Psoas muscle (tissue), 8 donors: ENCODE measurements around the gene PEX12. TPM values are rescaled to one million over a fixed set of nuclear protein-coding genes. Genes with fewer than 3 reads are reported as not detected.

Experiments
- ATAC-seq, 4 donors: fragments of 200-7000 bp; cut with Tn5 transposase; one replicate each; pipeline ENCODE4 v1.9.1; 2020; ENCODE audit warnings: moderate library complexity in 3 of 4, mild to moderate bottlenecking in 2 of 4
- DNase-seq, 2 donors: peaks; one replicate each; pipeline ENCODE4 v3.0.0-alpha.2; 2020
- H3K27ac ChIP-seq: fragments of 200-600 bp; one replicate; pipeline ENCODE4 v1.8.0; 2022
- H3K27me3 ChIP-seq, 3 donors: fragments of 200-600 bp in 1 of 3; one replicate each; pipeline versions ENCODE4 v1.6.1 to v1.8.0; 2013 to 2022; ENCODE audit warnings: low read length in 2 of 3, mild to moderate bottlenecking in 2 of 3, moderate library complexity in 1 of 3; ENCODE audit not compliant: insufficient read depth in 3 of 3
- H3K36me3 ChIP-seq, 2 donors: fragments of 200-600 bp in 1 of 2; one replicate each; pipeline versions ENCODE4 v1.6.1 to v1.8.0; 2013 to 2022; ENCODE audit warnings: low read depth in 1 of 2, mild to moderate bottlenecking in 1 of 2, moderate library complexity in 1 of 2; ENCODE audit not compliant: insufficient read depth in 1 of 2
- H3K4me1 ChIP-seq: fragments of 200-600 bp; one replicate; pipeline ENCODE4 v1.8.0; 2022
- H3K4me3 ChIP-seq: fragments of 200-600 bp; one replicate; pipeline ENCODE4 v1.8.0; 2022; ENCODE audit warnings: mild to moderate bottlenecking
- H3K9me3 ChIP-seq: fragments of 200-600 bp; one replicate; pipeline ENCODE4 v1.8.0; 2022
- CTCF ChIP-seq: fragments of 200-600 bp; IDR thresholded peaks from one replicate; pipeline ENCODE4 v1.8.0; 2022; ENCODE audit warnings: antibody characterized with exemption
- WGBS, 3 donors: extraction: QIAGEN DNeasy Blood & Tissue Kit; methylation state at CpG; one replicate each; pipeline versions ENCODE4 v1.1.6 to v1.1.7; 2013; 5-methylcytosine and 5-hydroxymethylcytosine counted together
- intact Hi-C, 2 donors: fragments of 100-400 bp; cut with DNase I; formaldehyde crosslinking; loops; one replicate each; pipeline versions ENCODE4 v1.11.0 to v1.14.2; 2022
- polyA plus RNA-seq, 3 donors: library from polyadenylated mRNA; stranded (reverse); fragments of 200-250 nt; gene quantifications; one replicate each; pipeline ENCODE4 v1.2.3, GENCODE V29; 2013
- total RNA-seq, 4 donors: library from RNA; stranded (reverse); fragmentation: NEBNext Ultra II Directional in 2 of 4; extraction: Animal tissue kit (Norgen Biotek cat#: 25700) in 2 of 4; gene quantifications; one replicate each; pipeline versions ENCODE4 v1.2.1 to v1.2.4, GENCODE V29; 2021 to 2023
- donor health status: healthy with polysubstance abuse.
- donor health status: DM: no; HTN: no; CAD: no; lungs with moderate emphysema.
- donor health status: Bipolar disorder and iron deficiency.
- donor health status: healthy.
- donor health status: DM: yes; HTN: yes; CAD: no.
- donor health status: DM: no; HTN: no; CAD: no.
- donor health status: DM: no; HTN: no; CAD: no.
- donor health status: DM: yes; HTN: yes; CAD: no.

The PEX12 gene
- total and polyA plus RNA-seq, 7 donors: 3.1 to 11.7 (median 5.5) TPM

- ATAC-seq (peak in 3 of 4 donors; percentile 3 to 40 (median 18)), DNase-seq (no peak)
- Histone ChIP-seq H3K4me3 (peak overlapping the region; percentile 74), H3K27ac (peak overlapping the region; percentile 93), H3K27me3 (no peaks in the 10 kb centered on the region), H3K9me3 (no peaks in the 10 kb centered on the region), H3K4me1 (peaks cover 16% of the 10 kb centered on the region), H3K36me3 (no peaks in the 10 kb centered on the region)
- intact Hi-C loops: loop anchor here in 1 of 2 donors (1.0 to 5.0 kb wide), 2 partner anchors 8 to 226 kb away; partner anchors contain the start of gene PEX12
- TF ChIP-seq CTCF: no peak
- WGBS, 3 donors: 32 to 37% (median 35%) methylated on average over 7 of the region's 7 CpGs
Observed at GRCh38 chr17:35586569-35587073, 8.2 kb upstream of the PEX12 start.

- 82 to 100% (median 88%) methylated on average over 1 of the region's 1 CpG for WGBS, 3 donors
- Histone ChIP-seq H3K9me3 (no peaks in the 10 kb centered on the region), H3K27me3 (no peaks in the 10 kb centered on the region), H3K4me1 (peaks cover 19% of the 10 kb centered on the region), H3K27ac (no peak overlapping the region), H3K36me3 (no peaks in the 10 kb centered on the region), H3K4me3 (no peak overlapping the region)
- intact Hi-C loops: no loop called here
- DNase-seq (no peak), ATAC-seq (no peak)
- TF ChIP-seq CTCF: no peak
Observed at GRCh38 chr17:35584061-35584460, 5.7 kb upstream of the PEX12 start.

- intact Hi-C loops: loop anchor here in 1 of 2 donors (1.0 kb wide), 1 partner anchor 8 kb away; the partner anchor contains the start of gene AP2B1
- Histone ChIP-seq H3K27me3 (no peaks in the 10 kb centered on the region), H3K4me1 (peaks cover 16% of the 10 kb centered on the region), H3K9me3 (no peaks in the 10 kb centered on the region), H3K27ac (peak overlapping the region; percentile 94), H3K36me3 (peaks cover 4 to 33% of the 10 kb centered on the region in 2 donors), H3K4me3 (peak overlapping the region; percentile 81)
- no peak for ATAC-seq
- WGBS, 3 donors: 3 to 4% (median 3%) methylated on average over 11 of the region's 11 CpGs
- TF ChIP-seq CTCF: no peak
- no peak for DNase-seq
Observed at GRCh38 chr17:35578929-35579432, 610 bp upstream of the PEX12 start.

GRCh38 chr17:35577830-35578196, 558 bp downstream of the PEX12 start:
- intact Hi-C loops: loop anchor here in 1 of 2 donors (1.0 kb wide), 1 partner anchor 9 kb away; the partner anchor contains the start of gene AP2B1
- WGBS, 3 donors: 1 to 3% (median 2%) methylated on average over 8 of the region's 8 CpGs
- ATAC-seq (peak; percentile 53 to 71 (median 59)), DNase-seq (no peak)
- H3K27ac ChIP-seq: peak overlapping the region; percentile 94
- peaks cover 4 to 41% of the 10 kb centered on the region in 2 donors for H3K36me3 ChIP-seq
- no peaks in the 10 kb centered on the region for H3K27me3 ChIP-seq
- TF ChIP-seq CTCF: no peak
- H3K4me1 ChIP-seq: peaks cover 16% of the 10 kb centered on the region
- H3K9me3 ChIP-seq: no peaks in the 10 kb centered on the region
- peak overlapping the region; percentile 81 for H3K4me3 ChIP-seq
